DOHH2 (cell line): ENCODE results near the gene STYK1.

ENCODE experiments used
- CTCF ChIP-seq: fragments of 200-600 bp; sonication (generic); IDR thresholded peaks from one replicate; pipeline ENCODE4 v1.5.1; 2014; ENCODE audit warnings: antibody characterized with exemption, mild to moderate bottlenecking, low read depth, low read length; ENCODE audit not compliant: poor library complexity, severe bottlenecking
- EZH2phosphoT487 ChIP-seq: fragments of 200-600 bp; sonication (generic); IDR thresholded peaks from 2 replicates; pipeline ENCODE4 v1.6.1; 2017; ENCODE audit warnings: borderline replicate concordance, mild to moderate bottlenecking, antibody characterized with exemption, low read length, moderate library complexity, mixed read lengths

DNA sequence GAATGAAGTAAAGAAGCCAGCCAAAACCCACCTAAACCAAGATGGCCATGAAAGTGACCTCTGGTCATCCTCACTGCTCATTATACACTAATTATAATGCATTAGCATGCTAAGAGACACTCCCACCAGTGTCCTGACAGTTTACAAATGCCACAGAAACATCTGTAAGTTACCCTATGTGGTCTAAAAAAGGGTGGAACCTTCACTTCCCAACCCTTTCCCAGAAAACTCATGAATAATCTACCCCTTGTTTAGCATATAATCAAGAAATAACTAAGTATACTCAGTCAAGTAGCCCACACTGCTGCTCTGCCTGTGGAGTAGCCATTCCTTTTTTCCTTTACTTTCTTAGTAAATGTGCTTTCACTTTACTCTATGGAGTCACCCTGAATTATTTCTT lies 19.8 kb downstream of the STYK1 start:
- no peak for TF ChIP-seq CTCF
- TF ChIP-seq EZH2phosphoT487, result no peak
